NCI-H2081 (cell line): ENCODE results near the gene CHCHD1.
"Not testable (repeated sequence)": the region's sequence is repeated elsewhere in the genome, so short reads cannot be mapped to it uniquely, and the experiment has no call there.

Experiments
- DNase-seq, 2 experiments: peaks; one replicate each; lab custom pipeline; 2025; lab: John Stamatoyannopoulos, UW

CHCHD1 gene

GRCh38 chr10:73781879-73782748 lies at the start of gene CHCHD1:
CHCHD1 (plus strand) TSS chr10:73782048; CDS start chr10:73782076, 28 bp downstream.
- DNase-seq, result peak; percentile 72 to 82

- no peak for DNase-seq
Observed at GRCh38 chr10:73732426-73732825, 49.4 kb upstream of the CHCHD1 start.

- no peak for DNase-seq
Observed at GRCh38 chr10:73732931-73733623, 48.8 kb upstream of the CHCHD1 start.

GRCh38 chr10:73734028-73734720 lies 47.7 kb upstream of the CHCHD1 start:
- no peak for DNase-seq

- DNase-seq, result no peak
Observed at GRCh38 chr10:73734796-73735305, 47.0 kb upstream of the CHCHD1 start.

GRCh38 chr10:73740501-73741254 lies 41.2 kb upstream of the CHCHD1 start:
- DNase-seq, result not testable (repeated sequence)

- DNase-seq, result no peak
Observed at GRCh38 chr10:73742454-73742734, 39.5 kb upstream of the CHCHD1 start.

GRCh38 chr10:73743327-73743904 lies 38.4 kb upstream of the CHCHD1 start:
- DNase-seq, result no peak

GRCh38 chr10:73743905-73744663 lies 37.8 kb upstream of the CHCHD1 start, which contains the start of gene SEC24C:
SEC24C (plus strand) TSS chr10:73744372; CDS start chr10:73746833, 2,461 bp downstream.
- peak; percentile 91 to 93 for DNase-seq

GRCh38 chr10:73744664-73744975 lies 37.2 kb upstream of the CHCHD1 start:
- DNase-seq, result no peak

GRCh38 chr10:73746721-73747120 lies 35.1 kb upstream of the CHCHD1 start:
- DNase-seq, result no peak

- no peak for DNase-seq
Observed at GRCh38 chr10:73750819-73751218, 31.0 kb upstream of the CHCHD1 start.

GRCh38 chr10:73756183-73756582 lies 25.7 kb upstream of the CHCHD1 start:
- DNase-seq, result no peak

- no peak for DNase-seq
Observed at GRCh38 chr10:73758704-73759511, 22.9 kb upstream of the CHCHD1 start.

GRCh38 chr10:73759512-73760115 lies 22.2 kb upstream of the CHCHD1 start:
- DNase-seq, result peak in 1 of 2 experiments; percentile 23

- no peak for DNase-seq
Observed at GRCh38 chr10:73761781-73762180, 20.1 kb upstream of the CHCHD1 start.

GRCh38 chr10:73762915-73763314 lies 18.9 kb upstream of the CHCHD1 start:
- no peak for DNase-seq

- no peak for DNase-seq
Observed at GRCh38 chr10:73763343-73763742, 18.5 kb upstream of the CHCHD1 start.

GRCh38 chr10:73765066-73765465 lies 16.8 kb upstream of the CHCHD1 start:
- no peak for DNase-seq
